Neural cell (in vitro differentiated cells): ENCODE data around the gene DHX16.

Experiments
- CTCF ChIP-seq: fragments of 450-650 bp; IDR thresholded peaks from 2 replicates; pipeline ENCODE4 v1.5.1; 2014; ENCODE audit warnings: antibody characterized with exemption, mild to moderate bottlenecking, moderate library complexity; ENCODE audit not compliant: poor library complexity, severe bottlenecking
- POLR2AphosphoS5 ChIP-seq: IDR thresholded peaks from 2 replicates; pipeline ENCODE4 v1.6.1; 2012
- RAD21 ChIP-seq: fragments of 450-650 bp; conservative IDR thresholded peaks from 2 replicates; pipeline ENCODE4 v1.6.1; 2014; ENCODE audit warnings: antibody characterized with exemption, mild to moderate bottlenecking, moderate library complexity

- TF ChIP-seq RAD21 (no peak), CTCF (no peak), POLR2AphosphoS5 (no peak)
Measured at GRCh38 chr6:30705620-30706019, 32.8 kb upstream of the DHX16 start.
